Measurements from ENCODE around the gene WASHC4.

- TF ChIP-seq TARDBP (IDR thresholded peaks at IDR 0.05) = no peak
- TF ChIP-seq FOXA1 (IDR thresholded peaks at IDR 0.05) = no peak
- no peak for TF ChIP-seq FOXM1 (IDR thresholded peaks at IDR 0.05; ENCODE audit: borderline replicate concordance)
- TF ChIP-seq HDGF (IDR thresholded peaks at IDR 0.05; ENCODE audit: borderline replicate concordance) = no peak
- no peak for TF ChIP-seq SP1 (IDR thresholded peaks at IDR 0.05)
- no peak for TF ChIP-seq NFRKB (IDR thresholded peaks at IDR 0.05)
- TF ChIP-seq BHLHE40 (IDR thresholded peaks at IDR 0.05; ENCODE audit: borderline replicate concordance) = no peak
- no peak for TF ChIP-seq LEF1 (IDR thresholded peaks at IDR 0.05; ENCODE audit: borderline replicate concordance)
- TF ChIP-seq CTBP1 (IDR thresholded peaks at IDR 0.05; ENCODE audit: borderline replicate concordance) = no peak
Measured at GRCh38 chr12:105141320-105141922, 33.9 kb downstream of the WASHC4 start.

All from HEK293T (cell line).